ENCODE data around the gene TRMT11. TPM values are rescaled to one million over a fixed set of nuclear protein-coding genes. Genes with fewer than 3 reads are reported as not detected.

Gene TRMT11
- 9.8 to 11.9 TPM (median 11.2 TPM) in 5 replicates for total RNA-seq (2022; extraction: Qiagen RNA extraction)

DNA sequence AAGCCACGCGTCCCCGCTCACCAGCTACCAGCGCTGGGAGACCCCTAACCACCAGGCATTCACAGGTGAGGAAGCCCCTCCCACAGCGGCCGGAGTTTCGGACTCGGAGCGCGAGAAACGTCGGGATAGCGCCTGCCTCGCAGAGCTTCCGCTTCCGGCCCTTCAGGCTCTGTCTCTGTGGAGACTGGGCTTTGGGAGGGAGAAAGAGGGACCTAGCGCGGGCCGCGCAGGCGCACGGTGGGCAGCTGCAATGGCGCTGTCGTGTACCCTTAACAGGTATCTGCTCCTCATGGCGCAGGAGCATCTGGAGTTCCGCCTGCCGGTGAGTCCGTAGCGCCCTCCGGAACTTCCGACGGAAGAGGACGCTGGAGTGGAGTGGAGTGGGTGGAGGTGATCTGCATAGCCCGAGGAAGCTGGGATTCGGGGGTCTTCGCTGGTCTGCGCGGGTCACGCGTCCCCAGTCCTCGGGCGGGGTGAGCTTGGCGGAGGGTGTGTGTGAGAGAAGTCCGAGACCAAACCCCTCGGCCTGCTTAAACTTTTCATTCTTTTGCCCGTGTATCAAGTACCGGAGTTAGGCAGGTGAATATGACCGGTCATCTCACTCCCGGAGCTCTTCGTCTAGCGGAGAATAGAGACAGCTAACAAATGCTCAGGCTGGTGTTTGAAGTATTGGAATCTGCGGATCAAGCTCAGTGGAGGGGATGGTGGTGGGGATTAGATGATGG, at the start of gene TRMT11:
TSS of gene TRMT11 (plus strand) at position 240 of the 725 bp plus-strand sequence. CDS start at position 251, 11 bp downstream.

DNA sequence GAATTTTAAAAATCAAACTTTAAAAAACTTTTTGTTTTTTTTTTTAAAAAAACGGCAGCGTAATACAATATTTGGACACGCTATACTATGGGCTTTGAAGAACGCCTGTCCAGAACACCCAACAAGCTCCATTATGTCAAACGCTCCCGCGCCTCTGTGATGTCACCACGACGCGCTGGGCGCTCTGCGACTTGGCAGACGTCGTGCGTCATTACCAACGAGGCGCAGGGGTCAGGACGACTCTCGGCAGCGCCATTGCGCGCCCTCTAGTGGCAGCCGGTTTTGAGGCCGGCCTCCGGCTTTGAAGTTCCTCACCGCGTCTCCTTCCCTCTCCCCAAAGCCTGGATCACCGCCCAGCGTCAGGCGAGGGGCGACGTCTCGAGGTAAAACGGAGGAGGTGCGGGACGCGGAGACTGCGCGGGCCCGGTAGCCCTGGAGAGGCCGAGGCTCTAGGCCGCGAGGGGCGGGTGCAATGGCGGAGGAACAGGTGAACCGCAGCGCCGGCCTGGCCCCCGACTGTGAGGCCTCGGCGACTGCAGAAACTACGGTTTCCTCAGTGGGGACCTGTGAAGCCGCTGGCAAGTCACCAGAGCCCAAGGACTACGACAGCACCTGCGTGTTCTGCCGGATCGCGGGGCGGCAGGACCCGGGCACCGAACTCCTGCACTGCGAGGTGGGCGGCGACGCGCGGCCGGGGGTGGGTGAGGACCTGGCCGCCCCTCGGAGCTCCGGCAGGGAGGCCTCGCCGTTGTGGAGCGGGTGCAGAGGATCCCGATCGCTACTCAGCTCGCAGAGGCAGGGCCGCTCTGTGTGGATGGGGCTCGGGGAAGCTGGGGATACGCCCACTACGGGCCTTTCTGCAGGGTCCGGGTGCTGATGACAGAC, 29.6 kb upstream of the TRMT11 start, which contains the start of gene HINT3:
TSS of gene HINT3 (plus strand) at position 265 of the 885 bp plus-strand sequence. CDS start at position 473, 208 bp downstream.

Other genes starting within 250 kb of the TRMT11 start
- 0.06 to 0.10 TPM (median 0.07 TPM) in 3 of 5 replicates, not detected in the others for gene HEY2, start 236.9 kb upstream of the TRMT11 start, total RNA-seq (2022; extraction: Qiagen RNA extraction)
- gene NCOA7, start 195.6 kb upstream of the TRMT11 start, total RNA-seq (2022; extraction: Qiagen RNA extraction) = 9.3 to 16.7 TPM (median 13.6 TPM) in 5 replicates
- 5.9 to 6.8 TPM (median 6.1 TPM) in 5 replicates for gene HINT3, start 29.8 kb upstream of the TRMT11 start, total RNA-seq (2022; extraction: Qiagen RNA extraction)